GM04504 (cell line): ENCODE results near the gene CNOT4.

Experiments used
- DNase-seq: peaks from one replicate; pipeline ENCODE4 v3.0.0-alpha.2; 2012; ENCODE audit warnings: low read depth

CNOT4 gene

GRCh38 chr7:135397689-135398088, 112.2 kb downstream of the CNOT4 start:
- DNase-seq: no peak

- no peak for DNase-seq
Measured at GRCh38 chr7:135392701-135393100, 117.2 kb downstream of the CNOT4 start.

GRCh38 chr7:135391514-135391913, 118.4 kb downstream of the CNOT4 start:
- DNase-seq: no peak

GRCh38 chr7:135390829-135391228, 119.1 kb downstream of the CNOT4 start:
- no peak for DNase-seq

GRCh38 chr7:135389971-135390370, 119.9 kb downstream of the CNOT4 start:
- DNase-seq: no peak

- no peak for DNase-seq
Measured at GRCh38 chr7:135388616-135389015, 121.3 kb downstream of the CNOT4 start.

GRCh38 chr7:135386776-135387175, 123.1 kb downstream of the CNOT4 start:
- DNase-seq: no peak

- no peak for DNase-seq
Measured at GRCh38 chr7:135386181-135386580, 123.7 kb downstream of the CNOT4 start.

- no peak for DNase-seq
Measured at GRCh38 chr7:135385209-135385608, 124.7 kb downstream of the CNOT4 start.

GRCh38 chr7:135383525-135384175, 126.3 kb downstream of the CNOT4 start:
- no peak for DNase-seq

- DNase-seq: no peak
Measured at GRCh38 chr7:135382173-135382572, 127.7 kb downstream of the CNOT4 start.

GRCh38 chr7:135381369-135381768, 128.5 kb downstream of the CNOT4 start:
- DNase-seq: no peak

- DNase-seq: no peak
Measured at GRCh38 chr7:135380351-135380750, 129.6 kb downstream of the CNOT4 start.

- DNase-seq: no peak
Measured at GRCh38 chr7:135377171-135377570, 132.7 kb downstream of the CNOT4 start.

- DNase-seq: no peak
Measured at GRCh38 chr7:135375908-135376699, 133.8 kb downstream of the CNOT4 start.

GRCh38 chr7:135374736-135375135, 135.2 kb downstream of the CNOT4 start:
- no peak for DNase-seq

- no peak for DNase-seq
Measured at GRCh38 chr7:135372222-135372621, 137.7 kb downstream of the CNOT4 start.

- DNase-seq: no peak
Measured at GRCh38 chr7:135370656-135371055, 139.2 kb downstream of the CNOT4 start.

GRCh38 chr7:135369405-135369804, 140.5 kb downstream of the CNOT4 start:
- no peak for DNase-seq

- DNase-seq: no peak
Measured at GRCh38 chr7:135368416-135369186, 141.3 kb downstream of the CNOT4 start.

GRCh38 chr7:135366843-135367508, 142.9 kb downstream of the CNOT4 start:
- DNase-seq: no peak

GRCh38 chr7:135365721-135366120, 144.2 kb downstream of the CNOT4 start:
- no peak for DNase-seq
